Measurements from ENCODE around the gene TTLL11.

The TTLL11 gene

GRCh38 chr9:121852651-121853616, 240.2 kb downstream of the TTLL11 start:
- DNase-seq (ENCODE audit: low spot score): no peak

- no peak for DNase-seq (ENCODE audit: low spot score)
Observed at GRCh38 chr9:121852241-121852640, 240.9 kb downstream of the TTLL11 start.

GRCh38 chr9:121851641-121852091, 241.4 kb downstream of the TTLL11 start:
- DNase-seq (ENCODE audit: low spot score): no peak

GRCh38 chr9:121850366-121850765, 242.7 kb downstream of the TTLL11 start:
- no peak for DNase-seq (ENCODE audit: low spot score)

DNA sequence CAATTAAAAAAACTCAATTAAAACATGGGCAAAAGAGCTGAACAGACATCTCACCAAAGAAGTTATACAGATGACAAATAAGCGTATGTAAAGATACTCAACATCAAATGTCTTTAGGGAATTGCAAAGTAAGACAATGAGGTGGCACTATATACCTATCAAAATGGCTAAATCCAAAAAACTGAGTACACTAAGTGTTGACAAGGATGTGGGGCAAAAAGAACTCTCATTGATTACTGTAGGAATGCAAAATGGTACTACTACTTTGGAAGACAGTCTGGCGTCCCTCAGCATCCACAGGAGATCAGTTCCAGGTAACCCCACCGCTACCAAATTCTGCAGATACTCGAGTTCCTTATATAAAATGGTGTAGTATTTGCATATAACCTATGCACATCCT, 243.6 kb downstream of the TTLL11 start:
- no peak for DNase-seq (ENCODE audit: low spot score)

- DNase-seq (ENCODE audit: low spot score): no peak
Observed at GRCh38 chr9:121844562-121844961, 248.5 kb downstream of the TTLL11 start.

- DNase-seq (ENCODE audit: low spot score): no peak
Observed at GRCh38 chr9:121844098-121844497, 249.0 kb downstream of the TTLL11 start.

- no peak for DNase-seq (ENCODE audit: low spot score)
Observed at GRCh38 chr9:121842612-121842978, 250.5 kb downstream of the TTLL11 start.

GRCh38 chr9:121841771-121842611, 251.1 kb downstream of the TTLL11 start:
- no peak for DNase-seq (ENCODE audit: low spot score)

- DNase-seq (ENCODE audit: low spot score): no peak
Observed at GRCh38 chr9:121840838-121841760, 252.0 kb downstream of the TTLL11 start.

GRCh38 chr9:121839726-121840500, 253.2 kb downstream of the TTLL11 start:
- DNase-seq (ENCODE audit: low spot score): no peak

DNA sequence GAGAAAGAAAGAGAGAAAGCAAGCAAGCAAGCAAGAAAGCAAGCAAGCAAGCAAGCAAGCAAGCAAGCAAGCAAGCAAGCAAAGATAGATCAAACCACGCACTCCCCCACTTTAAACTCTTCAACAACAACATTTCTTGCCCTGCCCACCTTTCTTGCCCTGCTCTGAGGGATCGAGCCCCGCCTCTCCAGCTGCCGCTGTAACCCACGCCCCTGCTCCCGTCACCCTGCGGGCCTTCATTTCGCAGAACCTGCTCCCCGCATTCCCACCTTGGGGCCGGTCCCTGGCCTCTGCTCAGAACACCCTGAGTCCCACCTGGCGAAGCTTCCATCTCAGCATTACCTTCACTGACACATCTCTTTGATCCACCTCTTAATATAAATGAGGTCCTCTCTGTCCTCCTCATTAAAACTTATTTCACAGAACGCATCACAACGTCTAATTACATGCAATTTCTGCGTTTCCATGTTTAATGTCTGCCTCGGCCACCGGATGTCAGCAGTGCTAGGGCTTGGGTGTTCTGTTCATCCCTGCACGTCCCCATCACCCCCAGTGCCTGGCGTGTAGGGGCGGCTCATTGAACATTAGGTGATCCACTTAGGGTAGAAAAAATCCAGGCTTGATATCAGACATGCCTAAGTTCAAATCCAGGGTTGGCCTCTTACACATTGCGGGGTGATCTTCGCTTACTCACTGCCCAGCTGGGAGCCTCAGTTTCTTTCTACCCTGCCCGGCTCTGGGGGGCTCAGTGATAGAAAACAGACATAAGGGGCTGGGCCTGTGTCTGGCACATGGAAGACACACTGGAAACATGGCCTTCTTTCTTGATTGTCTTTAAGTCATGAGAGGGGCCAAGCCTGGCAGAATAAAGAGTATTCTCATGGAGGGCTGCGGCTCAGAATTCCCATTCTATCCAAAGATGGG, 254.1 kb downstream of the TTLL11 start:
- DNase-seq (ENCODE audit: low spot score): no peak

DNA sequence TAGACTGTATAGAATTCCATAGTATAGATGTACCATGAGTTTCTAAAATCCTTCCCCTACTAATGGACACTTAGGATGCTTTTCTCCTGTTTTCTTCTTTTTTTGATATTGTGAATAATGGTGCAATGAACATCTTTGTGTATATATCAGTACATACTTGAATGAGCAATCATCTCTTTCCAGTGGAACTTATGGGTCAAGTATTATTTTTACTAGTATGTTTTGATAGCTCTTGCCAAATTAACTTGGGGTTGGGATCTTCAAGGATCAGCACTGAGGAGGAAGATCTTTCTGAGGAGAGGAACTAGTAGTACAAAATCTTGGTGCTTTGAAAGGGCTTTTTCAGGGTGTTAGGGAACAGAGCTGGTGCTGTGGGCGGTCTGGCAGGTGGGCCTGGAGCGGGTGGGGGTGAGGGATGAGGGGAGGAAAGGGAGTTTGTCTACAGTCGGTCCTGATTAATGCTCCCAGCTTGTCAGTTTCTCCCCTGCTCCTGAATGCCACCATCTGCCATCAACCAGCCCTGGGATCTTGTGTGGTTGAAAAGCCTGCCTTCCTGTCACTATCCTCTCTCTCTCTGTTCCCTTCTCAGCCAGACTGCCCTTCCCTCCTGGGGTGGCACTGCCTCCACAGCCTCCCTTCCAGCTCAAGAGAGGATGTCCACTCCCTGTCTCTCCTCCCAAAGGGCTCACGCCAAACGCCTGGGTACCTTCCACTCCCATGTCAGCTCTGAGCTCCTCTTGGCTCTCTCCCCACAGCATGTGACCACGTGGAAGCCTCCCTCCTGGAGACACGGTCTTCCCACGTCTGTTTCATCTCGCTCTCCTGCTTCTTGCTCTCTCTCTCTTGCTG, 255.8 kb downstream of the TTLL11 start:
- no peak for DNase-seq (ENCODE audit: low spot score)

DNA sequence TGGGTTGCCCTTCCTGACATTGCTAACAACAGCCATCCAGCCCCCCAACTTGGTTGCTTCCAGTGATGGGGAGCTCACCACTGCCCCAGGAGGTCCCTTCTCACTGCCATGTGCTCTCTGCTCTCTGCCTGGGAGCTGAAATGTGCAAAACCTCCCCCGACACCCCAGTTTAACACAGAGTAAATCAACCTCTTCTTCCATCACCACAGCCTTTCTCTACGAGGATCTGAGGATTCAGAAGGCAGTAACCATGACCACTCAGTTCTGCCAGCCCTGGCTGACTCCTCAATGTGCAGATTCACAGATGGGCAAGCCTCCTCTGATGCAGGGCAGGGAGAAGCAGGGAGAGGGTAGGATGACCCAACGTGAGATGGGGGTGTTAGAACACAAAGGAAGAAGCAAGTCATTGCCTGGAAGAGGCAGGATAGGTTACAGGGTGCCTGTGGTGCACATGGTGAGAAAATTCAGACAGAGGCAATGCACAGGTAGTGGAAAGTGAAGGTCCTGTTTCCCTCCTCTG, 256.7 kb downstream of the TTLL11 start:
- DNase-seq (ENCODE audit: low spot score): no peak

GRCh38 chr9:121835587-121836365, 257.3 kb downstream of the TTLL11 start:
- no peak for DNase-seq (ENCODE audit: low spot score)

GRCh38 chr9:121833061-121833460, 260.0 kb downstream of the TTLL11 start:
- no peak for DNase-seq (ENCODE audit: low spot score)

DNA sequence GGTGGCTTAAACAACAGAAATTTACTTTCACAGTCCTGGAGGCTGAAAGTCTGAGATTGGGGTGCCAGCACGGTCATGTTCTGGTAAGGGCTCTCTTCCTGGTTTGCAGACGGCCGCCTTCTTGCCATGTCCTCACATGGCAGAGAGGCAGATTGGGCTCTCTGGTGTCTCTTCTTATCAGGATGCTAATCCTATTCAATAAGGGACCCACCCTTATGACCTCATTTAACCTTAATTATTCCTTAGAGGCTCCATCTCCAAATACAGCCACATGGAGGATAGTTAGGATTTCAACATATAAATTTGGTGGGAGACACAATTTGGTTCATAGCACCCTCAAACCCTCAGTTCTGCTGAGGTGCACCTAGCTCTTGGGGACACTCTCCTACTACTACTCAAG, 261.2 kb downstream of the TTLL11 start:
- DNase-seq (ENCODE audit: low spot score): no peak

Data from germinal center (tissue), 1 donor.